ENCODE measurements around the gene HSD17B2. TPM values are rescaled to one million over a fixed set of nuclear protein-coding genes. Genes with fewer than 3 reads are reported as not detected.

Gene HSD17B2
- total RNA-seq, 1 donor from 2014 or later = not detected

DNA sequence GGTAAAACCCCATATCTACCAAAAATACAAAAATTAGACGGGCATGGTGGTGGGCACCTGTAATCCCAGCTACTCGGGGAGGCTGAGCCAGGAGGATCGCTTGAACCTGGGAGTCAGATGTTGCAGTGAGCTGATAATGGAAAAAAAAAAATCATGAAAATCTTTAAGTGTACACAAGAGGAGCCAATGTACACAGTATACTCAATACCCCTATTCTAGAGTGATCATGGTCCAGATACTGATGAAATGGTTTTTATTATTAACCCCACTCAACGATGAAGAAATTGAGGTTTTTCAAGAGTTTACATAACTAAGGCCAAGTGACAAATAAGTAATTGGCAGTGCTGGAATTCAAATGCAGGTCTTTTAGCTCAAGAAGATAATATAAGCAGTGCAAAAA is 11.5 kb downstream of the HSD17B2 start:
- intact Hi-C loops (cut with DNase I) = no loop called here
- DNase-seq (ENCODE audit: low spot score) = no peak

DNA sequence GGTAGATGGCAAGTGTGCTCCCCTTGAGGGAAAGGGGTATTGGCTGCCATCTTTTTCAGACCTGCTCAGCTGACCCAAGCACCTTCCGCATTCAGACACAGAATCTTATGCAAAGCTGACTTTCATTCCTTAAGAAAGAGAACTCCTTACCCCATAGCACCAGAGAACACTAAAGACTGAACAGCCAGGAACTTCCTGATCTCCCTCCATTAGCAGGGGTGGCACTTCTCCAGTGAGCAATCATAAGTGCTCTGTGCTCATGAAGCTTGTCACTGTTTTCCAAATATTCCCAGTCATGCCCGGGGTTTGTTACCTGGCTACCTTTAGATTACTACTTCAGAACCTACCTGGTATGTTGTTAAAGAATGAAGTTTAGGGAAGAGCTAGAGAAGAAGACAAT is 11.9 kb downstream of the HSD17B2 start:
- no peak for DNase-seq (ENCODE audit: low spot score)
- intact Hi-C loops (cut with DNase I) = no loop called here

DNA sequence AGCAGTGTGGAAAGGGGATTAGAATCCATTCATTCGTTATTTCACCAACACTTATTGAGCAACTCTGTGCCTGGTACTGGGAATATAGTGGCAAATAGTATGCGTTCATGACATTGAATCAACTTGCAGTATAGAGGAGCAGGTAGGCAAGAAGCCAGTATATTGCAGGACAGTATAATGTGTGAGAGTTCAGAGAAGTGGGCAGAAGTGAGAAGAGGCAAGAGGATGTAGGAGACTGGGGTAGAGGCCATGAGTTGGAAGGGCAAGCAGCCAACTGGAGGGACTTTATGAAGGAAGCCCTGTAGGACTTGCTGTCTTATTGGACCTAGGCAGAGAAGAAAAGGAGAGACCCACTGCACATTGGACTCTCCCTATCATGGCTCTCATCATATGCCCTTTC is 12.3 kb downstream of the HSD17B2 start:
- DNase-seq (ENCODE audit: low spot score) = no peak
- intact Hi-C loops (cut with DNase I) = no loop called here

DNA sequence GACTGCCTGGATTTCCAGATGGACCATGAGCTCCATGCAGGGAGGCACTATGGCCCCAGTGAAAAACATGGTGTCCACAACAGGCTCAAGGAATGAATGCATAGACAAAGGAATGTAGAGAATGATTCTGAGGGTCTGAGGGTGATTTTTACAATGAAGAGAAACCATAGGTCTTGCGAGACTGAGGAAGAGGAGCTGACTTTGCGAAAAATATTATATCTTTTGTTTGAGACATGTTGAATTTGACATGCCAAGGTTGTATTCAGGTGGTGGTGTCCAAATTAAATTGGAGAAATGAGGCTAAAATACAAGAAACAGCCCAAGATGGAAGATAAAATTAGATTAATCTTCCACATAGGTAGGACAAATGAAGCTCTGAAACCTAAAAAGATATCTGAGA is 12.7 kb downstream of the HSD17B2 start:
- no peak for DNase-seq (ENCODE audit: low spot score)
- intact Hi-C loops (cut with DNase I) = no loop called here

DNA sequence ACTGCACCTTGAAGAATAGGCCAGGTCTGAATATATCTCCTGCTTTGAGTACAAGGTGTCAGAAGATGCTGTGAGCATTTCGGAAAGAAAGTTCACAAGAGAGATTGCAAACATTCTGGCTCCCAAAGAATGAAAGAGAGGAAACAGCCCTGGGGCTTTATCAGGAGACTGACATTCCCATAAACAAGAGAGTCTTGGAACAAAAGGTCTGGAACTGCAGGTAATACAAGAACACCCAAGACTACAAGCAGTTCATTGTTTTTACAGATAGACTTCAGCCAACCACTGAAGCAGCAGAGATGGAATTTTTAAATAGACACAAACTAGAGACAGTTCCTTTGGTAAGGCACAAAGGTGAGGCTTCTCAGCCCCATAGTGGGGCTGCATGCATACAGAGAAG is 14.4 kb downstream of the HSD17B2 start:
- no peak for DNase-seq (ENCODE audit: low spot score)
- intact Hi-C loops (cut with DNase I) = no loop called here

DNA sequence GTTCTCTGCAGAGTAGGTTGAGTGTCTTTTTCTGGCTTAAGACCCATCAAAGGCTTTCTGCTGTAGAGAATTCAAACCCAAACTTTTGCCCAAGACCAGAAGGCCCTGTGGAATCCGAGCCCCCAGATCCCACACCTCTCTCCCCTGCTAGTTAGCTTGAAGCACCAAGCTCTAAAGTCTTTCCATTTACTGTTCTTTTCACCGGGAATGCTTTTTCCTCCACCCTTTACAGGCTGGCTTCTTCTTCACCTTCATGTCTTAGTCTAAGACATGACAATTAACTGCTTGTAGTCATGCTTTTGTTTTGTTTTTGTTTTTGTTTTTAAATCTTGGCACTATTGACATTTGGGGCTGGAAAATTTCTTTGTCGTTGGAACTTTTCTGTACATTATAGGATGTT is 15.5 kb downstream of the HSD17B2 start:
- intact Hi-C loops (cut with DNase I) = no loop called here

DNA sequence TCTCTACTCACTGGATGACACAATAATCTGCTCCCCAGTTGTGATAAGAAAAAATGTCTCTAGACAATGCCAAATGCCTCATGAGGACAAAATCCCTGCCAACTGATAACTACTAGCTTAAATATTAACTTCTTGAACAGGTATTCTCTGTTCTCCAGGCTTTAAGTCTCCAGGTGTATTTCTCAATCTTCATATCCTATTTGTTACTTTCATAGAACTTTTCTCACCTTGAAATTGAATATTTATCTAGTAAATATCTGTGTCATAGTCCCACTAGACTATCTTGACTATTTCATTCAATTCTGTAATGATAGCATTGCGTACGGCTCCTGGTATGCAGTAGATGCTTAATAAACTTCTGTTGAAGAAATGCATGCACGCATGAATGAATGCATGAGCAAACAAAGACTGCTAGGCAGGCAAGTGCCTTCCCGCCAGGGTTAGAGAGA is 15.9 kb downstream of the HSD17B2 start:
- intact Hi-C loops (cut with DNase I) = no loop called here

More for the DNA sequence above, 15.5 kb downstream of the HSD17B2 start:
- no peak for DNase-seq (ENCODE audit: low spot score)

DNA sequence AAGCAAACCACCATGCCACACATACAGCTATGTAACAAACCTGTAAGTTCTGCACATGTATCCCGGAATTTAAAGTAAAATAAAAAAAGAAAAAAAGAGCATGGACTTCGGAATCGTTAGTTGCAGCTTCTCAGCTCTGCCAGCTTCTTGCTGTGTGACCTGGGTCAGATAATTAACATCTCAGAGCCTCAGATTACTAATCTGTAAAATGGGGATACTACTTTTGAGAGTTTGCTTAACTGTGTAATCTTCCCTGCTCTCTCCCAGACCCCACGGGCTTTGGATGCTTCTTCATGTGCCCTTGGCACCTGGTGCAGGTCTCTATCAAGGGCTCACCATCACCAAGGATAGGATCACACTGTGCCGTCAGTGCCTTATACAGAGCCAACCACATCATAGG is 16.6 kb downstream of the HSD17B2 start:
- no peak for DNase-seq (ENCODE audit: low spot score)
- intact Hi-C loops (cut with DNase I) = no loop called here

More for the DNA sequence above, 15.9 kb downstream of the HSD17B2 start:
- DNase-seq (ENCODE audit: low spot score) = no peak

DNA sequence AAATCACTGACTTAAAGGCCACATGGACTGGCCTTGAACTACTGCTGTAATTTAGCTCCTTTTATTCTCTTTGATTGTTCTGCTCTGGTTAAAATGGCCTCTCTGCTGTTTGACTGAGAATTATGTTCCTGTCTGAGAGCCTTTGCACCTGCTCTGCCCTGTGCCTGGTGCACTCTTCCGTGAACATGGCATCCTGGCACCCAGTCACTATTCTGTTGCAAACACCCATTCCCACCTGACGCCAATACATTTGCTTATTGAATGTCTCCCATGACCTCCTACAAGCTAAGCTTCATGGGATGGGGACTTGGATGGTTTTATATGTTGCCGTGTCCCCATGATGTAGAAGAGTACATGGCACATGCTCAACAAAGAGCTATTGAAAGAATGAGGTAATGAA is 20.1 kb downstream of the HSD17B2 start:
- intact Hi-C loops (cut with DNase I) = no loop called here
- DNase-seq (ENCODE audit: low spot score) = no peak

DNA sequence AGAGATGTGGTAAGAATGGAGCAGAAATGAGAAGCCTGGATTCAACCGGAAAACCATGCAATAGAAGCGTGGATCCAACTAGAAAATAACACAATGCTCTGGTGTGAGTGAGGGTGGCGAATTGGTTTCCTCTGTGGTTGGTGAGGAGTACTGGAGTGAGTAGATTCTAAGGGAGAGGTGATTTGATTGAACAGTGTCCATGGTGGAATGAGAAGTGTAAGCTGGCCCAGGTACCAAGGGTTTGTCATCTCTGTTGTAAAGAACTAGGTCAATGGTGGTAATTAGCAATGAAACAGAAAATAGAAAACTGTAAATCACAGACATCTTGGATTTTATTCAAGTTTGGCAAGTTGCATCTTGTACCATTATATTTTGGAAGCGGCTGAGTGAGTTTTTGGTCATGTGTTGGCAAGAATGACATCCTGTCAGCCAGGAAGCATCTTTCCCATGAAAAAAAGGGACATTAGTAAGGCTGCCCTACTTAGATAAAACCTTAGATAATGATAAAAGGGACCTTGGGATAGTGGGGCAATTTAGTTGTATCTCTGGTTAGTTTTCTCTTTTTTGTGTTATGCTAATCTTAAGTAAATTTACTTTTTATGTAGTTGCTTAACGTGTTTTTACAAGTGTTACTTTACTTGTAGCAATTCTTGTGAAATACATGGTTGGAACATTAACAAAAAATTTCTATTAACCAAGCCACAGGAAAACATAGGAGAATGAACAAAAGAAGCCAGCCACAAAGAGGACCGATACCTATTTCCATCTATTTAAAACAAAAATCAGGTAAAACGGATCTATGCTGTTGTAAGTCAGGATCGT is 20.9 kb downstream of the HSD17B2 start:
- no peak for DNase-seq (ENCODE audit: low spot score)

DNA sequence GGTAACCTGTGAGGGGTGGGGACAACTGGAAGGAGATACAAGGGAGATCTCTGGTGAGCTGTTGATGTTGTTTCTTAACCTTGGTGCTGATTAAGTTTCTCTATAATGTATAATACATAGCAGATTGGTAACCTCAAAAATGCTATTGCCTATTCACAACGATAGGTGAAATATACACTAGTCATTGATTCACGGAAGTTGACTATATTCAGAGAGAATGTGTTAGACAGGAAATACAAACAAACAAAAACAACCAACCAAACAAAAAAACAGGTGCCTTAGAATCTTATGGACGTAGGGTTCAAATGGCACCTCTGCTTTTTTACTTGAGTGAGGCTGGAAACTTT is 21.5 kb downstream of the HSD17B2 start:
- DNase-seq (ENCODE audit: low spot score) = no peak
- intact Hi-C loops (cut with DNase I) = no loop called here

More for the DNA sequence above, 20.9 kb downstream of the HSD17B2 start:
- intact Hi-C loops (cut with DNase I) = no loop called here

DNA sequence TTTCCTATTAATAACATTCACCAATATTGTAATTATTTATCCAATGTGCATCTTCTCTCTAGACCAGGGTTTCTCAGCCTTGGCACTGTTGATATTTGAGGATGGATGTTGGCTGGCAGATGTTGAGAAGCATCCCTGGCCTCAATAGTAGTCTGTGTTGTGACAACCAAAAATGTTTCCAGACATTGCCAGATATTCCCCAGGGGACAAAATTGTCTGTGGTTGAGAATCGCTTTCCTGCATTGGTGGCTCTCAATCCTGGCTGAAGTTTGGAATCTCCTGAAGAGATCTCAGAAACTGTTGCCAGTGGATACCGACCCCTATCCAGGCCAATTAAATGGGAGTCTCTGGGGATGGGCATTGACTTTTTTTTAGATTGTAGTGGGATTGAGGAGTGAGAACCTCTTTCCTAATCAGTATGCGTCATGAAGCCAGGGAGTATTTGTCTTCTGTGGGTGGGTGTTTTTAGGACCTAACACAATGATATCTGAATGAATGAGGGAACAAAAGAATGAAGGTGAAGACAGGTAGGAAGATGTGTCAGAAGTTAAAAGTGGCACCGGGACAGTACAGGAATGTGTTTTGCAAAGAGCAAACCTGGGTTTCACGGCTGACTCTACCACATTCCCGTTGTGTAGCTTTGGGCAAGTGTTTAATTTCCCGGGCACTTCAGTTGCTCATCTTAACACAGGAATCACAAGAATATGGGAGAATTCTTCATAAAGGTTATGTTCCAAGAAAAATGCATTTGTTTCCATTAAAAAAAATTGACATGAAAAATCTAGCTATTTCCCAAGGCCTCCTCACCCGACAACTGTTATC is 24.3 kb downstream of the HSD17B2 start:
- intact Hi-C loops (cut with DNase I) = no loop called here

DNA sequence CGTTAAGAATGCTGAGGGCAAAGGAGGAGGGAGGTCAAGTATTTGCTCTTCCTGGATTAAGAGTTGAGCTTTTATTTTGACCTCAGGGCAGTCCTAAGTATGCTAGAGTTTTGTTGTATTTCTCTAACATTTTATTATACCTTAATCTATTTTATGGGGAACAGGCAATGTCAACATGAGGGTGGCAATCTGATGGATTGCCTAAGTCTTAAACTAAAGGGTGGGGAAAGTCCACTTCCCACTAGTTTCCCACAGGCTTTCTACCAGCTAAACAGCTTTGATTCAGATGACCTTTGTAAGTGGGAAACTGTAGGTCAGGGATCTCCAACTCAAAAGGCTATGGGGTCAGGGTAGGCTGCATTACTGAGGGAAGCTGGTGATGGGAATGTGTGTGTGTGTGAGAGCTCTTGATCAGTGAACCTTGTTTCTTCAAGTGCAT is 24.9 kb downstream of the HSD17B2 start:
- DNase-seq (ENCODE audit: low spot score) = no peak
- intact Hi-C loops (cut with DNase I) = no loop called here

More for the DNA sequence above, 24.3 kb downstream of the HSD17B2 start:
- DNase-seq (ENCODE audit: low spot score) = no peak

DNA sequence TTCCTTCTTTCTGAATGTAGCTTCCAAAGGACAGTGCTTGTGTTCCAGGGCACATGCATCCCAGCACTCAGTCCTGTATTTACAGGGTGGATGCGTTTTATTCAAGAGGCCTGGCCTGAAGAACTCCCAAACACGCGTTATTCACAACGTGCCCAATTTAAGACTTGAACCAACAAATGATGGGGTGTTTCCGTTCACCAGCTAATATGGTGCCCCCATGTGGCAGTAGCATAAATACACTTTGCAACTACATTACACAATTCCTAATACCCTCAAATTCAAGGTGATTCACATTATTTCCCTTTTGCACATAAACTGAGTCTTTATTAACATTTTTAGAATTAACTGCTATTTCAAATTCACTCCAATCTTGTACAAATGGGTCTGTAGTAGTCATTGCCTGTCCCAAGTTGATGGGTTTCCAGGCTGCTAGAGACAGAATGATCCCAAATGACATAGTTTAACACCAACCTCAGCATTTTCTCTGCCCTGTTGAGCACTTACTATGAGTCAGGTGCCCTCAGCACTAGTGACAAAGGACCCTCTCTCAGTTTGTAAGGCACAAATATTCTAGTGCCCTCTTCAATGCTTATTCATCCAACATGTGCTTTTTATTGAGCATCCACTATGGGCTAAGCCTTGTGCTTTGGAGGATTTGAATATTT is 26.9 kb downstream of the HSD17B2 start:
- DNase-seq (ENCODE audit: low spot score) = no peak
- intact Hi-C loops (cut with DNase I) = no loop called here

DNA sequence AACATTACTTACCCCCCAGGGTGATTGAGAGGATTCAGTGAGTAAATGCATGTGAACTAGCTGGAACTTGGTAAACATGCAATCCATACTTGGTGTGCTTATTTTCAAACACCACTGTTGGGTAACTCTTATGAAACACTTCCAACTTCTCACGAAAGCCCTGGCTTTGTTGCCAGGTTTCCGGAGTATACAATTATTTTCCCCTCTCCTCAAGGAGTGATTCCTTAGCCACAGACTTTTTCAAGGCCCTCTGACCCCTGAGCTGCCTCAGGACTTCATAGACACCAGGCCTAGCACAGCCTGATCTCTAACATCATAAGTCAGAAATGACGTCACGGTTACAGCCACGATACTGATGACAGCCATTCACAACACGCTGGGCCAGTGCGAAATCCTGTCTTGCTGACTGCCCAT is 27.6 kb downstream of the HSD17B2 start:
- intact Hi-C loops (cut with DNase I) = no loop called here
- DNase-seq (ENCODE audit: low spot score) = no peak

DNA sequence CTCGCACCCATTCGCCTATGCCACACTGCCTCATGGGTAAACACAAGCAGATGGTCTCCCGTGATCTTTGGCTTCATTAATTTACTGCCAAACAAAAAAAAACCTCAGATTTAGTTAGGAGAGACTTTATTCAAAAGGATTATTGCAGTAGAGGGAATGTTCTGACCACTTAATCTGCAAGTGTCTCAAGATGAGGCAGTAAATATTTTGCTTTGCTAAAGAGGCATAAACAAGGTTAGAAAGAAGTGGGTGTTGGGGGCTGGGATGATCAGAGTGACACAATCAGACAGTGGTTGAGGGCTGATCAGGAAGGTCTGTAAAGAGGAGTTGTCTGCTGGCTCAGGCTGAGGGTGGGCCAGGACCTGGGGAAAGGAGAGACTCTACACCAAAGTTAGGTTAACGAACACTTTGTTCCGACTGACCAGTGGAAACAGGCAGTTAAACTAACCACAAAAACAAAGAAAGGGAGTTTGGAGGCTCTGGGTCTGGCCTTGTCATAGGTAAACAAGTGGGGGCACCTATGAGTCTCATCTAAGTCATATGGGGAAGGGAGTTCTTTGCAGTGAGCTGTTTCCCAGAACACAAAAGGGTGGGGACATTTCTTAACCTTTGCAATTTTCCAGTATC is 28.5 kb downstream of the HSD17B2 start:
- intact Hi-C loops (cut with DNase I) = no loop called here
- no peak for DNase-seq (ENCODE audit: low spot score)

DNA sequence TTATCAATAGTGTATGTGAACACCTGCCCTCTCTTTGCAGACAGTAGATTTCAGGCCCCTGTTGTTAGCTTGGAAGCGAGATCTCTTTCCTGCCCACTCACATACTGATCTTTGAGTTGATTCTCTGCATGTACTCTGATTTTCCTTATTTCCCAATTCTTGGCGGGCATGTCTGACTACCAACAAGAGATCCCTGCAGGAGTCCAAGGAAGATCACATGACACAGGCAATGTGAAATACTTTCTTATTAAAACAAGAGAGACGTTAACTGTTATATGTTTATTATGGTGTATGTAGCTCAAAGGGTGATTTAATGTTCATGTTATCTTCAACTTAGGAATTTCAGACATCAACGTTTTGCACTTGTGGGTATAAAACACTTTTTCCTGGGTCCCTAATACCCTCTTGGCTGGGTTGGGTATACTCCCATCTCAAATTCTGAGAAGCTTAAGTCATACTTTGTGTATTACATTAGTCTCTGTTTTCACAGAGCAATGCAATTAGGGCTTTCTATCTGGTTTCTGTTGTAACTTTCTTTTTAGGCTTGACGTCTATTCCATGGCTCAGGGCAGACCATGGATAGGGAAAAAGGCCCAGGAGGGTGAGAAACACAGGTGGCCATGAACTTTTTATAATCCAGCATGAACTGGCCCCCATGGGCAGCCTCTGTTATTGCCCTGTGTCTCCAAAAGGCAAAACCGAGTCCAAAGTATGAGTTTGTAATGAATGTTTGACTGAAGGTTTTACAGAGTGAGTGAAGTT is 32.2 kb downstream of the HSD17B2 start:
- intact Hi-C loops (cut with DNase I) = no loop called here
- DNase-seq (ENCODE audit: low spot score) = no peak

DNA sequence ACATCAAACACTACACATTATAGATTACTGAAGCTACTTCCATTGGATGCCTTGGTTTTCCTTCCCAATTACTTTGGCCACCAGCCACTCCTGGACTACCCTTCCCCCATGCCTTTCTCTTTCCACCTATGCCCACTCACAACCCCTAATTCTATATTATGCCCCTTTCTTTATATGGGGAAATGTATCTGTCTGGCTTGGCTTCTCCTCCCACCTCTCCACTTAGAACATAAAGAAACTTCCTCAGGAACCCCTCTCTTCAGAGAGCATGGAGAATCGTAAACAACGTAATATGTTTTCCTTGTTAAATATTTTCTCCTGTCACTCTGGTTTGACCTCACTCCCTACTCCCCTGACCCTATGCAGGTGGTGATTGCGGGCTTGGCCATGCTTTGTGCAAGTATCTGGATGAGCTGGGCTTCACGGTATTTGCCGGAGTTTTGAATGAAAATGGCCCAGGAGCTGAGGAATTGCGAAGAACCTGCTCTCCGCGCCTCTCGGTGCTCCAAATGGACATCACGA is 32.8 kb downstream of the HSD17B2 start:
- intact Hi-C loops (cut with DNase I) = no loop called here
- DNase-seq (ENCODE audit: low spot score) = no peak

Measured in cardiac septum (tissue), 1 donor.